Ishikawa (cell line): ENCODE data around the gene RRBP1.

ENCODE experiments used
- CEBPB ChIP-seq: IDR thresholded peaks from 2 replicates; pipeline ENCODE4 v1.6.1; 2012
- CREB1 ChIP-seq: IDR thresholded peaks from 2 replicates; pipeline ENCODE4 v1.6.1; 2012; ENCODE audit warnings: low read depth
- EP300 ChIP-seq: IDR thresholded peaks from 2 replicates; pipeline ENCODE4 v1.6.1; 2012; ENCODE audit warnings: borderline replicate concordance
- MAX ChIP-seq: IDR thresholded peaks from 2 replicates; pipeline ENCODE4 v1.6.1; 2012
- NFIC ChIP-seq: IDR thresholded peaks from 2 replicates; pipeline ENCODE4 v1.6.1; 2012
- RAD21 ChIP-seq: IDR thresholded peaks from 2 replicates; pipeline ENCODE4 v1.6.1; 2012; ENCODE audit warnings: low read depth
- REST ChIP-seq: IDR thresholded peaks from 2 replicates; pipeline ENCODE4 v1.6.1; 2012; ENCODE audit warnings: low read depth, mild to moderate bottlenecking
- TEAD4 ChIP-seq: IDR thresholded peaks from 2 replicates; pipeline ENCODE4 v1.6.1; 2012
- YY1 ChIP-seq: IDR thresholded peaks from 2 replicates; pipeline ENCODE4 v1.6.1; 2012; ENCODE audit warnings: low read depth
- ZBTB7A ChIP-seq: IDR thresholded peaks from 2 replicates; pipeline ENCODE4 v1.6.1; 2012; ENCODE audit warnings: low read depth

- TF ChIP-seq CEBPB (no peak), MAX (no peak), RAD21 (no peak), REST (no peak), YY1 (no peak), ZBTB7A (no peak), TEAD4 (no peak), CREB1 (no peak), EP300 (no peak), NFIC (no peak)
Observed at GRCh38 chr20:17690144-17690543, 8.1 kb upstream of the RRBP1 start.
